ENCODE data around the gene YIPF6. TPM values are rescaled to one million over a fixed set of nuclear protein-coding genes. Genes with fewer than 3 reads are reported as not detected.

Gene YIPF6
- total and polyA plus RNA-seq, 2 of the 13 experiments (the other 11 are each of a cell fraction or from before 2014, with no cell fraction given): 37.8 to 43.6 TPM

GRCh38 chrX:68574240-68574639, 75.4 kb downstream of the YIPF6 start:
- intact Hi-C loops (cut with micrococcal nuclease; ENCODE audit: unreplicated experiment): no loop called here
- Histone ChIP-seq H3K79me2 (ENCODE audit: insufficient read depth, low read length) (no peaks in the 10 kb centered on the region), H3K9me3 (ENCODE audit: low read length) (no peaks in the 10 kb centered on the region), H3K9ac (ENCODE audit: insufficient read depth, low read depth, low read length) (no peak overlapping the region), H3K27ac (ENCODE audit: extremely low read length, insufficient read depth, low read length) (no peak overlapping the region), H3K4me2 (ENCODE audit: low read depth, low read length) (no peak overlapping the region), H2AFZ (ENCODE audit: low read length) (no peak overlapping the region), H3K4me3 (replicated peaks in 1 of 3; ENCODE audit: insufficient read depth in 1 of 3, low read depth in 2 of 3, low read length in 3 of 3) (no peak overlapping the region), H3K36me3 (replicated peaks in 1 of 2; ENCODE audit: control insufficient read depth in 1 of 2, insufficient read depth in 2 of 2, low read length in 2 of 2) (no peaks in the 10 kb centered on the region), H3K4me1 (ENCODE audit: insufficient read depth, low read length) (no peaks in the 10 kb centered on the region), H4K20me1 (ENCODE audit: insufficient read depth, low read length) (no peaks in the 10 kb centered on the region), H3K27me3 (ENCODE audit: control insufficient read depth in 1 of 2, insufficient read depth in 2 of 2, low read length in 2 of 2) (no peaks in the 10 kb centered on the region)
- in situ Hi-C loops (cut with HindIII; ENCODE audit: extremely low pct_ligation_motif_present, low pct_unique_long_range_greater_than_20kb): no loop called here
- ATAC-seq (no peak), DNase-seq (ENCODE audit: low spot score) (no peak), FAIRE-seq (no peak)
- CTCF ChIA-PET (ENCODE audit: low intra/inter-chr PET ratio, low total read pairs): no interaction called here
- 0% methylated on average over 3 of the region's 3 CpGs for WGBS (ENCODE audit: low lambda C conversion rate)
- no TSS peak for BruUV-seq (replicated peaks)
- POLR2A ChIA-PET: no interaction called here
- no peak for TF ChIP-seq PATZ1 (CRISPR knock-in tag; IDR thresholded peaks at IDR 0.05)
- no peak for TF ChIP-seq E2F2 (CRISPR knock-in tag; IDR thresholded peaks at IDR 0.05; ENCODE audit: borderline replicate concordance)
- TF ChIP-seq TRIM24 (CRISPR knock-in tag; IDR thresholded peaks at IDR 0.05): no peak
- TF ChIP-seq ETV6 (CRISPR knock-in tag; conservative IDR thresholded peaks at IDR 0.05): no peak
- TF ChIP-seq MIER3 (CRISPR knock-in tag; IDR thresholded peaks at IDR 0.05; ENCODE audit: borderline replicate concordance): no peak
- no peak for TF ChIP-seq PRDM15 (CRISPR knock-in tag; IDR thresholded peaks at IDR 0.05)
- no peak for TF ChIP-seq MAFK (conservative IDR thresholded peaks at IDR 0.05 in 1 of 2, IDR thresholded peaks at IDR 0.05 in 1 of 2; ENCODE audit: low read length in 2 of 2)
- no peak for TF ChIP-seq ZNF563 (CRISPR knock-in tag; IDR thresholded peaks at IDR 0.05)
- TF ChIP-seq NCOA2 (CRISPR knock-in tag; IDR thresholded peaks at IDR 0.05): no peak
- no peak for TF ChIP-seq ZNF383 (CRISPR knock-in tag; IDR thresholded peaks at IDR 0.05; ENCODE audit: borderline replicate concordance)
- no peak for TF ChIP-seq KDM4B (CRISPR knock-in tag; IDR thresholded peaks at IDR 0.05)
- TF ChIP-seq NCOA5 (CRISPR knock-in tag; IDR thresholded peaks at IDR 0.05): no peak
- TF ChIP-seq, protein P1, sequence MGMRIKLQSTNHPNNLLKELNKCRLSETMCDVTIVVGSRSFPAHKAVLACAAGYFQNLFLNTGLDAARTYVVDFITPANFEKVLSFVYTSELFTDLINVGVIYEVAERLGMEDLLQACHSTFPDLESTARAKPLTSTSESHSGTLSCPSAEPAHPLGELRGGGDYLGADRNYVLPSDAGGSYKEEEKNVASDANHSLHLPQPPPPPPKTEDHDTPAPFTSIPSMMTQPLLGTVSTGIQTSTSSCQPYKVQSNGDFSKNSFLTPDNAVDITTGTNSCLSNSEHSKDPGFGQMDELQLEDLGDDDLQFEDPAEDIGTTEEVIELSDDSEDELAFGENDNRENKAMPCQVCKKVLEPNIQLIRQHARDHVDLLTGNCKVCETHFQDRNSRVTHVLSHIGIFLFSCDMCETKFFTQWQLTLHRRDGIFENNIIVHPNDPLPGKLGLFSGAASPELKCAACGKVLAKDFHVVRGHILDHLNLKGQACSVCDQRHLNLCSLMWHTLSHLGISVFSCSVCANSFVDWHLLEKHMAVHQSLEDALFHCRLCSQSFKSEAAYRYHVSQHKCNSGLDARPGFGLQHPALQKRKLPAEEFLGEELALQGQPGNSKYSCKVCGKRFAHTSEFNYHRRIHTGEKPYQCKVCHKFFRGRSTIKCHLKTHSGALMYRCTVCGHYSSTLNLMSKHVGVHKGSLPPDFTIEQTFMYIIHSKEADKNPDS (CRISPR knock-in tag; IDR thresholded peaks at IDR 0.05): no peak
- TF ChIP-seq, protein P2, sequence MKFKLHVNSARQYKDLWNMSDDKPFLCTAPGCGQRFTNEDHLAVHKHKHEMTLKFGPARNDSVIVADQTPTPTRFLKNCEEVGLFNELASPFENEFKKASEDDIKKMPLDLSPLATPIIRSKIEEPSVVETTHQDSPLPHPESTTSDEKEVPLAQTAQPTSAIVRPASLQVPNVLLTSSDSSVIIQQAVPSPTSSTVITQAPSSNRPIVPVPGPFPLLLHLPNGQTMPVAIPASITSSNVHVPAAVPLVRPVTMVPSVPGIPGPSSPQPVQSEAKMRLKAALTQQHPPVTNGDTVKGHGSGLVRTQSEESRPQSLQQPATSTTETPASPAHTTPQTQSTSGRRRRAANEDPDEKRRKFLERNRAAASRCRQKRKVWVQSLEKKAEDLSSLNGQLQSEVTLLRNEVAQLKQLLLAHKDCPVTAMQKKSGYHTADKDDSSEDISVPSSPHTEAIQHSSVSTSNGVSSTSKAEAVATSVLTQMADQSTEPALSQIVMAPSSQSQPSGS (CRISPR knock-in tag; IDR thresholded peaks at IDR 0.05): no peak
- TF ChIP-seq HDAC6 (IDR thresholded peaks at IDR 0.05; ENCODE audit: low read depth, low read length): no peak

Data from HepG2 (cell line).